ENCODE data around the gene POGZ.

The POGZ gene

GRCh38 chr1:151459331-151460046, at the start of gene POGZ:
Gene POGZ (minus strand): TSS chr1:151459494. CDS start chr1:151442204, 17,290 bp downstream.
- DNase-seq, result peak; percentile 95

GRCh38 chr1:151508833-151509232, 49.5 kb upstream of the POGZ start:
- no peak for DNase-seq

GRCh38 chr1:151504759-151505158, 45.5 kb upstream of the POGZ start:
- DNase-seq, result no peak

GRCh38 chr1:151504252-151504651, 45.0 kb upstream of the POGZ start:
- no peak for DNase-seq

- no peak for DNase-seq
These were observed 43.8 kb upstream of the POGZ start for GRCh38 chr1:151502859-151503780.

GRCh38 chr1:151502035-151502700, 42.9 kb upstream of the POGZ start:
- DNase-seq, result no peak

- DNase-seq, result no peak
These were observed 42.2 kb upstream of the POGZ start for GRCh38 chr1:151501474-151501873.

GRCh38 chr1:151499930-151500329, 40.6 kb upstream of the POGZ start:
- no peak for DNase-seq

GRCh38 chr1:151499365-151499764, 40.1 kb upstream of the POGZ start:
- DNase-seq, result no peak

- DNase-seq, result no peak
These were observed 36.0 kb upstream of the POGZ start for GRCh38 chr1:151495316-151495715.

- peak; percentile 60 for DNase-seq
These were observed 35.5 kb upstream of the POGZ start for GRCh38 chr1:151494741-151495281.

- DNase-seq, result no peak
These were observed 33.7 kb upstream of the POGZ start for GRCh38 chr1:151493042-151493441.

- DNase-seq, result no peak
These were observed 32.8 kb upstream of the POGZ start for GRCh38 chr1:151492120-151492519.

- DNase-seq, result no peak
These were observed 32.3 kb upstream of the POGZ start for GRCh38 chr1:151491641-151492040.

- no peak for DNase-seq
These were observed 27.3 kb upstream of the POGZ start for GRCh38 chr1:151486557-151486956.

- no peak for DNase-seq
These were observed 26.5 kb upstream of the POGZ start for GRCh38 chr1:151485685-151486255.

- DNase-seq, result no peak
These were observed 22.7 kb upstream of the POGZ start for GRCh38 chr1:151482017-151482416.

GRCh38 chr1:151479462-151479861, 20.2 kb upstream of the POGZ start:
- DNase-seq, result no peak

GRCh38 chr1:151478923-151479322, 19.6 kb upstream of the POGZ start:
- DNase-seq, result no peak

GRCh38 chr1:151478140-151478812, 19.0 kb upstream of the POGZ start:
- no peak for DNase-seq

- DNase-seq, result no peak
These were observed 17.8 kb upstream of the POGZ start for GRCh38 chr1:151477066-151477465.

- DNase-seq, result no peak
These were observed 16.8 kb upstream of the POGZ start for GRCh38 chr1:151476083-151476482.

Data from inflammatory macrophage treated with lipopolysaccharide for 4 hours (primary cell).